Stimulated activated CD8-positive, alpha-beta memory T cell treated with anti-CD3 and anti-CD28 coated beads, Interleukin-4, amount 100 ng/mL, for 24 hours (primary cell): ENCODE measurements around the gene SIGLEC15.
"Not testable (repeated sequence)": the region's sequence is repeated elsewhere in the genome, so short reads cannot be mapped to it uniquely, and the experiment has no call there.

Experiments used
- DNase-seq: peaks from one replicate; pipeline ENCODE4 v3.0.0-alpha.2; 2020; ENCODE audit warnings: low read depth

The SIGLEC15 gene

GRCh38 chr18:45844938-45845337 lies 19.5 kb downstream of the SIGLEC15 start:
- no peak for DNase-seq

GRCh38 chr18:45845410-45845809 lies 19.9 kb downstream of the SIGLEC15 start:
- no peak for DNase-seq

GRCh38 chr18:45847119-45847518 lies 21.6 kb downstream of the SIGLEC15 start:
- no peak for DNase-seq

- not testable (repeated sequence) for DNase-seq
Observed at GRCh38 chr18:45848643-45849042, 23.2 kb downstream of the SIGLEC15 start.

- no peak for DNase-seq
Observed at GRCh38 chr18:45849529-45849928, 24.1 kb downstream of the SIGLEC15 start.

- DNase-seq = no peak
Observed at GRCh38 chr18:45850021-45850420, 24.5 kb downstream of the SIGLEC15 start.

- DNase-seq = no peak
Observed at GRCh38 chr18:45851161-45851925, 25.9 kb downstream of the SIGLEC15 start.

- DNase-seq = no peak
Observed at GRCh38 chr18:45852631-45853030, 27.2 kb downstream of the SIGLEC15 start.

GRCh38 chr18:45854036-45854586 lies 28.6 kb downstream of the SIGLEC15 start:
- no peak for DNase-seq

- no peak for DNase-seq
Observed at GRCh38 chr18:45856531-45856930, 31.1 kb downstream of the SIGLEC15 start.

GRCh38 chr18:45859334-45859733 lies 33.9 kb downstream of the SIGLEC15 start:
- no peak for DNase-seq

GRCh38 chr18:45860492-45860891 lies 35.0 kb downstream of the SIGLEC15 start:
- DNase-seq = no peak

GRCh38 chr18:45860971-45861370 lies 35.5 kb downstream of the SIGLEC15 start:
- no peak for DNase-seq

- DNase-seq = no peak
Observed at GRCh38 chr18:45861926-45862325, 36.5 kb downstream of the SIGLEC15 start.

GRCh38 chr18:45863469-45863868 lies 38.0 kb downstream of the SIGLEC15 start:
- no peak for DNase-seq

- DNase-seq = no peak
Observed at GRCh38 chr18:45864081-45864480, 38.6 kb downstream of the SIGLEC15 start.

GRCh38 chr18:45865466-45865865 lies 40.0 kb downstream of the SIGLEC15 start:
- no peak for DNase-seq

- DNase-seq = no peak
Observed at GRCh38 chr18:45870419-45870818, 44.9 kb downstream of the SIGLEC15 start.

- no peak for DNase-seq
Observed at GRCh38 chr18:45871431-45872084, 46.1 kb downstream of the SIGLEC15 start.

- peak; percentile 34 for DNase-seq
Observed at GRCh38 chr18:45874491-45875184, 49.2 kb downstream of the SIGLEC15 start.

GRCh38 chr18:45876161-45876560 lies 50.7 kb downstream of the SIGLEC15 start:
- DNase-seq = no peak

GRCh38 chr18:45877403-45877802 lies 51.9 kb downstream of the SIGLEC15 start:
- no peak for DNase-seq
